Left ventricle myocardium inferior (tissue), 1 donor: Measurements from ENCODE around the gene TMEM115. TPM values are rescaled to one million over a fixed set of nuclear protein-coding genes. Genes with fewer than 3 reads are reported as not detected.
A peak's percentile ranks its signal among the peaks of the same experiment; 100 is the strongest.

Source experiments
- DNase-seq: peaks from one replicate; pipeline ENCODE4 v3.0.0-alpha.2; 2020
- H3K27ac ChIP-seq: fragments of 200-600 bp; replicated peaks from 2 replicates; pipeline ENCODE4 v1.8.0; 2021
- H3K27me3 ChIP-seq: fragments of 200-600 bp; 2 replicates; pipeline ENCODE4 v1.8.0; 2021; ENCODE audit warnings: low read depth
- H3K36me3 ChIP-seq: fragments of 200-600 bp; 2 replicates; pipeline ENCODE4 v1.8.0; 2021
- H3K4me1 ChIP-seq: fragments of 200-600 bp; 2 replicates; pipeline ENCODE4 v1.8.0; 2021
- H3K4me3 ChIP-seq: fragments of 200-600 bp; 2 replicates; pipeline ENCODE4 v1.8.0; 2021; ENCODE audit warnings: mild to moderate bottlenecking, moderate library complexity
- H3K9me3 ChIP-seq: fragments of 200-600 bp; replicated peaks from 2 replicates; pipeline ENCODE4 v1.8.0; 2021
- CTCF ChIP-seq: fragments of 200-600 bp; IDR thresholded peaks from 2 replicates; pipeline ENCODE4 v1.8.0; 2021; ENCODE audit warnings: antibody characterized with exemption, mild to moderate bottlenecking, borderline replicate concordance
- intact Hi-C: fragments of 100-400 bp; cut with micrococcal nuclease; formaldehyde crosslinking; loops from one replicate; pipeline ENCODE4 v1.11.0; 2022
- total RNA-seq: library from RNA; stranded (reverse); fragmentation: NEBNext Ultra II Directional; extraction: Animal tissue kit (Norgen Biotek cat#: 25700); gene quantifications from one replicate; pipeline ENCODE4 v1.2.1, GENCODE V29; 2021
- donor health status: DM: no; HTN: yes; CAD: no; lungs with severe emphysema.

TMEM115 gene
- total RNA-seq, 1 donor from 2014 or later = 23.5 TPM

- H3K4me1 ChIP-seq = peaks cover 66% of the 10 kb centered on the region
These were observed 8.6 kb downstream of the TMEM115 start, which contains the start of the genes CYB561D2 and NPRL2 for GRCh38 chr3:50350527-50351322. TSS of gene CYB561D2 (plus strand) at chr3:50350862. CDS start at chr3:50351434, 572 bp downstream. TSS of gene NPRL2 (minus strand) at chr3:50350775. CDS start at chr3:50350652, 123 bp downstream.

GRCh38 chr3:50350213-50350526, 9.2 kb downstream of the TMEM115 start:
- Histone ChIP-seq H3K4me1 (peaks cover 66% of the 10 kb centered on the region), H3K27me3 (no peaks in the 10 kb centered on the region), H3K36me3 (peaks cover 41% of the 10 kb centered on the region), H3K27ac (peak overlapping the region; percentile 96), H3K9me3 (no peaks in the 10 kb centered on the region), H3K4me3 (peak overlapping the region; percentile 80)
- DNase-seq = no peak
- TF ChIP-seq CTCF = no peak
- intact Hi-C loops = no loop called here

More at GRCh38 chr3:50350527-50351322, 8.6 kb downstream of the TMEM115 start, which contains the start of the genes CYB561D2 and NPRL2:
- peak; percentile 98 for DNase-seq
- H3K9me3 ChIP-seq = no peaks in the 10 kb centered on the region
- peaks cover 47% of the 10 kb centered on the region for H3K36me3 ChIP-seq
- H3K4me3 ChIP-seq = peak within 1 kb of the TSS; percentile 80
- H3K27me3 ChIP-seq = no peaks in the 10 kb centered on the region
- no peak for TF ChIP-seq CTCF
- intact Hi-C loops = no loop called here
- H3K27ac ChIP-seq = peak within 1 kb of the TSS; percentile 96

GRCh38 chr3:50347187-50347813, 12.0 kb downstream of the TMEM115 start:
- peaks cover 44% of the 10 kb centered on the region for H3K4me1 ChIP-seq
- peak overlapping the region; percentile 16 for H3K27ac ChIP-seq
- peaks cover 15% of the 10 kb centered on the region for H3K36me3 ChIP-seq
- no peaks in the 10 kb centered on the region for H3K27me3 ChIP-seq
- H3K9me3 ChIP-seq = no peaks in the 10 kb centered on the region
- DNase-seq = peak; percentile 61
- no peak overlapping the region for H3K4me3 ChIP-seq
- intact Hi-C loops = loop anchor here (5.0 kb wide), 1 partner anchor 195 kb away; no protein-coding TSS in a partner anchor
- peak; percentile 70 for TF ChIP-seq CTCF

- intact Hi-C loops = loop anchor here (5.0 kb wide), 1 partner anchor 197 kb away; no protein-coding TSS in a partner anchor
These were observed 13.6 kb downstream of the TMEM115 start, which contains the start of gene ZMYND10 for GRCh38 chr3:50345586-50346234. TSS of gene ZMYND10 (minus strand) at chr3:50345732. CDS start at chr3:50345579, 153 bp downstream.

More at GRCh38 chr3:50345586-50346234, 13.6 kb downstream of the TMEM115 start, which contains the start of gene ZMYND10:
- peak within 1 kb of the TSS; percentile 60 for H3K4me3 ChIP-seq
- peaks cover 15% of the 10 kb centered on the region for H3K36me3 ChIP-seq
- peaks cover 9% of the 10 kb centered on the region for H3K27me3 ChIP-seq
- peak; percentile 78 for DNase-seq
- TF ChIP-seq CTCF = no peak
- H3K9me3 ChIP-seq = no peaks in the 10 kb centered on the region
- peaks cover 43% of the 10 kb centered on the region for H3K4me1 ChIP-seq
- H3K27ac ChIP-seq = peak within 1 kb of the TSS; percentile 22
